Bone marrow (tissue), 2 donors: ENCODE data around the gene CLRN2.

Experiments used
- DNase-seq, 2 donors: peaks; one replicate each; lab custom pipeline; 2025; lab: John Stamatoyannopoulos, UW

The CLRN2 gene, protein sequence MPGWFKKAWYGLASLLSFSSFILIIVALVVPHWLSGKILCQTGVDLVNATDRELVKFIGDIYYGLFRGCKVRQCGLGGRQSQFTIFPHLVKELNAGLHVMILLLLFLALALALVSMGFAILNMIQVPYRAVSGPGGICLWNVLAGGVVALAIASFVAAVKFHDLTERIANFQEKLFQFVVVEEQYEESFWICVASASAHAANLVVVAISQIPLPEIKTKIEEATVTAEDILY

DNA sequence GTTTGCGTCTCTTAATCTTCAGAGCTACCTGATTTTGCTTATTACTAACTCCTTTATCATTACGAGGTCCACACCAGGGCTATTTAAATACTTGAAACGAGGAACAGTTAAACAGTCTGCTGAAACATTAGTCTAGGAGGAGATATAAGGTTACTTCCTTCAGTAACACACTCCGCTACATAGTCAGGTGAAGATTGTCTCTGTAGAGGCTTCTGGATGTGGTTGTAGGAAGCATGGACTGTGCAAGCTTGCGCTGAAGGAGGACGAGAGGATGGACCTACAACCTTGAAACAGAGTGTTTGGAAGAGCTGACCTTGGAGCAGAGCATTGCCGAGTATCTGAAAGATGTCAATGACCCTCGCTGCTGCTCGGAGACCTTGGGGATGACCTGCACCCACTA lies at the start of gene CLRN2:
TSS of gene CLRN2 (plus strand) at position 301 of the 400 bp plus-strand sequence. CDS start 102 bp downstream, outside the sequence.
- DNase-seq: no peak

DNA sequence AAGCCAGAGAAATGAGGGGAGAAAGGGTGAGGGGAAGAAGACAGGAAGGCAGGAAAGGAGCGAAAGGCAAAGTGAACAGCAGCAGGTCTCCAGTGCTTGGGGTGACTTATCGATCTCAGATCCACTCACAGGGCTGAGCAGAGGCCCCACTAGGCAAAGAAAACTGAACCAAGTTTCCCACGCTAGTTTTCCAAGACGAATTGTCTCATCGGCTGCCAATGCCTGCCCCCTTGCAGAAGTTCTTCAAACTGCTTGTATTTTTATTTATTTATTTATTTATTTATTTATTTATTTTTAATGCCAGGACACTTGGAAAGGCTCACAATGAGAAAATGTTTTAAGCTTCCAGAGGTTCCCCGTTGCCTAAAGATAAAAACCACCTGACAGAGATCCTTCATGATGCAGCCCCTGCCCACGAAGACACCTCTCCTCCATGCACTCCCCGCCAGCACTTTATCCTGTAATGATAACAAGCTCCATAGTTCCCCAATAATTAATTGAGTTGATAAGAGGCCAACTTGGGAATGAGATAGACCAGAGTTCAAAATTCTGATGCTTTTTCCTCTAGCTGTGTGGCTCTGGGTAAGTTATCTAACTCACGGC lies 46.2 kb upstream of the CLRN2 start:
- DNase-seq: no peak

GRCh38 chr4:17469931-17470674 lies 44.9 kb upstream of the CLRN2 start:
- DNase-seq: no peak

DNA sequence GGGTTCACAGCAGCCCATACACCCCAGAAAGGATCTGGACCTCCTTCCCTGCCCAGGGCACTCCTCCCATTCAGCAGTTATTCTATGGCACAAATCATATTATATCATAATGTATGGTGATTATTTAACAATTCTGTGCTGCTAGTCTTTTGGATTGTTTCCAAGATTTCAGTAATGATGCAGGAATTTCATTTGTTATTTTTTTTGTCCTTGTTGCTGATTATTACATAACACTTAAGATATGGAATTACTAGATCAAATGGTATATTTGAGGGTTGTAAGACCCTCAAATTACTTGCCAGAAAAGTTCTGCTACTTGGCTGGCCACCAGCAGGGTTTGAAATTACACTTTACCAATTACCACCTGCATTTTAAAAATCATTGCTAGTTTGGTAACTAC lies 39.5 kb upstream of the CLRN2 start:
- no peak for DNase-seq

GRCh38 chr4:17476853-17477252 lies 38.1 kb upstream of the CLRN2 start:
- peak in 1 of 2 donors; percentile 6 for DNase-seq

- DNase-seq: no peak
These were observed 37.0 kb upstream of the CLRN2 start for GRCh38 chr4:17477774-17478472.

GRCh38 chr4:17480210-17480927 lies 34.6 kb upstream of the CLRN2 start:
- DNase-seq: no peak

GRCh38 chr4:17480955-17481354 lies 34.0 kb upstream of the CLRN2 start:
- DNase-seq: no peak

GRCh38 chr4:17482716-17483115 lies 32.2 kb upstream of the CLRN2 start:
- DNase-seq: no peak

GRCh38 chr4:17489123-17489522 lies 25.8 kb upstream of the CLRN2 start:
- DNase-seq: no peak

- DNase-seq: no peak
These were observed 25.2 kb upstream of the CLRN2 start for GRCh38 chr4:17489721-17490120.

GRCh38 chr4:17490575-17491059 lies 24.3 kb upstream of the CLRN2 start:
- DNase-seq: no peak

- DNase-seq: no peak
These were observed 23.8 kb upstream of the CLRN2 start for GRCh38 chr4:17491196-17491595.

GRCh38 chr4:17492058-17492741 lies 22.8 kb upstream of the CLRN2 start:
- DNase-seq: no peak

GRCh38 chr4:17492876-17493275 lies 22.1 kb upstream of the CLRN2 start:
- DNase-seq: no peak

- DNase-seq: no peak
These were observed 21.3 kb upstream of the CLRN2 start for GRCh38 chr4:17493619-17494018.

DNA sequence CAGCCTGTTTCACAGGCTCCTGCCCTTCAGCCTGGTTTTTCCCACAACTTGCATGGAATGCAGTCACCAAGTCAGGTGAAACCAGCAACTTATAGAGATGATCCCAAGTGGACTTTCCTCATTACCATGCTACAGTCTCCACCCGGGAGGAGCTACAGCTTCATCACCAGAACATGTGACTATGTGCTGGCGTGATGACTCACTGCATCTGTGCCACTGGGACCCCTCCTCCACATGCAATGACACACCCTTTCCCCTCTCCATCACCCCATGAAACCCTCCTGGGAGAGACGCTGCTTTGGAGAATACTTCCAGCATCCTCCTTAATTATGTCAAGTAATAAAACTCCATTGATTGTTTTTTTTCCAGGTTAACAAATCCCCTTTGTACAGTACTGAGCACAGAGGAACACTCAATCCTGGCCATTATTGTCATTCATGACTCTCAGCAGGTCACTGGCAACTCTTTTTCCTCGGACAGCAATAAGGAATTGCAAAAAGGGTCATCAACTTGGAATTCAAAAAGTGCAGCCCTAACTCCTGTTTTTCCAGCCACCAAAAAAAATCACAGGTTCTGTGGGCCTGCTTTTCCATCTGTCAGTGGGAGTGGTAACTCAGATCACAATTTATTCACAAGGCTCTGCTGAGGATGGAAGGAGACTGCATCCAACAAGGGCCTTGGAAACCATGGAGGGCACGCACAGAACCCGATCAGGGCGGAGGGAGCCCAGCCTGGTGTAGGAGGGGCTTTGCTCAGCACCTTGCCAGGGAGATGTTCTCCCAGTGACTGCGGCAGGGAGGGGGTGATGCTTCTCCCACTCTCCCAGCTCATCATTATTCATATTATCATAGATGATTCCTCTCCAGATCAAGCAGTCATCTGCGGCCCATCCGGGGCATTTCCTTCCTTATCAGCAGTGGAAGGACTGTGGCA lies 20.4 kb upstream of the CLRN2 start:
- DNase-seq: no peak

DNA sequence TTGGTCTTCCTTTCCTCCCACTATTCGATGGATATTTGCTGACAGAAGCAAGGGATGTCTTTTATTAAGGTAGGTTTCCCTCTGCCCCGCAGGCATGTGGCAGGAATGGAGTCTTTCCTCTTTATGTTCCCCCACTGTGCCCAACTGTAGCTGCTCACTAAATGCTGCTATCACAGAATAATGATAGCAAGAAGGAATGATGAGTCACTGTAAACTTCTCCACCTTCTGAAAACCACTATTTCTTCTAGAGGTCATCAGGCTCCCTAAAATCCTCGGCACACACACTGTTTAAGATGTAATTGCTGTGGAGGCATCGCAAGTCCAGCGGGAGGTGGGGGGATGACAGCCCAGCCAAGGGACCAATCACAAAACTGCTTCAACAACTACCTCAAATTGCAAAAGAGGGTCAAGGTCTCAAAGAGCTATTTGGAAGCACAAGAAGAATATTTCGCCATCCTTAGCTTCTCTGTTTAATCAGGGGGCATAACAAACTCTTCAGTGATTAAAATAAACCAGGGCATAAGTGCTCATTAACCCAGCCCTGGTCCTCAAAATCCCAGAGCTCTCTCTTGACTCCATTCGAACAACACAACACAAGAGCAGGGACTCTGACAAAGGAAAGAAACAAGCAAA lies 17.0 kb upstream of the CLRN2 start:
- no peak for DNase-seq

- DNase-seq: no peak
These were observed 14.4 kb upstream of the CLRN2 start for GRCh38 chr4:17500574-17500973.

GRCh38 chr4:17502756-17503155 lies 12.2 kb upstream of the CLRN2 start:
- no peak for DNase-seq
